ENCODE results near the gene PDLIM7. TPM values are rescaled to one million over a fixed set of nuclear protein-coding genes. Genes with fewer than 3 reads are reported as not detected.

The PDLIM7 gene
- total RNA-seq, 1 donor from 2014 or later: 358 TPM

DNA sequence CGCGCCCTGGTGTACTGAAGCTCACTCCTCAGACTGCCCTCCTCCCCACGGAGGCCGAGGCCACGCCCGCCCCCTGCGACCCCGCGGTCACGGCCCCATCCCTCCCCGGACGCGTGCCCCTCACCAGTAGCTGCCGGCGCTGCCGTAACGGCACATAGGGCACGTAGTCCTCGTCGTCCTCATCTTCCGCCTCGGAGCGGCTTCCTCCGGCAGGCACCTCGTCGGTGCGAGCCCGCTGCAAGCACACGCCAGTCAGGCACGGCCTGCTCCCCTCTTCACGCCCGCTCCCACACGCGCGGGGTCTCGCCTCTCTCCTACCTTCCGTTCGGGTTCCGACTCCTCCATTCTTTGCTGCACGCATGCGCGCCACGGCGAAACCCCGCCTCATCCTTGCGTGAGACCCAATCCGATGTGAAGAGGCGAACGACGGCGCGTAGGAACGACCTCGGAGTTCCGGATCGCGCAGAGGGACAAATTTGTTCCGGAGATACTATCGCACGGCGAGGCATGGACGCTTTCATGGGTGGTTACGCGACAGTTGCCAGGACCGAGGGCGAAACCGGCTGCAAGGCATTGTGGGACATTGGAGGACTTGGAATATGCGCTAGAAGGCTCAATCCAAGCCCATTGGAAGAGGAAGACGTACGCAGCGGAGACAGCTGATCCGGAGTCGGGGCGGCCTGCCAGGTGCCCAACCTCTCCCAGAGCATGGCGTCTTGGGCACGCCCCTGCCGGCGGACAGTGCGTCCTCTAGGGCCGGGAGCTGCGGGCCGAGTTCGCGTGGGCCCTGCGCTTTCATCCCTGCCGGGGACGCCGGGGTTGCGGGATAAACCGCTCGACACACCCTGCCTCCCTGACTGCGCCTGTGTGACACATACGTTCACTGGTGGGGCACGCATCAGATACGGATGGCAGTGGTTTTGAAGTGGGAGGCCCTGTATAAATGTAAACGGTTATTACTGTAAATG lies 19.5 kb upstream of the PDLIM7 start, which contains the start of gene DDX41:
TSS of gene DDX41 (minus strand) at position 361 of the 968 bp plus-strand sequence. CDS start at position 345, 16 bp downstream.
- H3K36me3 Mint-ChIP-seq (ENCODE audit: unreplicated experiment): peaks cover 27% of the 10 kb centered on the region
- peaks cover 33% of the 10 kb centered on the region for H3K4me1 Mint-ChIP-seq (ENCODE audit: unreplicated experiment)
- TF ChIP-seq, protein P1, sequence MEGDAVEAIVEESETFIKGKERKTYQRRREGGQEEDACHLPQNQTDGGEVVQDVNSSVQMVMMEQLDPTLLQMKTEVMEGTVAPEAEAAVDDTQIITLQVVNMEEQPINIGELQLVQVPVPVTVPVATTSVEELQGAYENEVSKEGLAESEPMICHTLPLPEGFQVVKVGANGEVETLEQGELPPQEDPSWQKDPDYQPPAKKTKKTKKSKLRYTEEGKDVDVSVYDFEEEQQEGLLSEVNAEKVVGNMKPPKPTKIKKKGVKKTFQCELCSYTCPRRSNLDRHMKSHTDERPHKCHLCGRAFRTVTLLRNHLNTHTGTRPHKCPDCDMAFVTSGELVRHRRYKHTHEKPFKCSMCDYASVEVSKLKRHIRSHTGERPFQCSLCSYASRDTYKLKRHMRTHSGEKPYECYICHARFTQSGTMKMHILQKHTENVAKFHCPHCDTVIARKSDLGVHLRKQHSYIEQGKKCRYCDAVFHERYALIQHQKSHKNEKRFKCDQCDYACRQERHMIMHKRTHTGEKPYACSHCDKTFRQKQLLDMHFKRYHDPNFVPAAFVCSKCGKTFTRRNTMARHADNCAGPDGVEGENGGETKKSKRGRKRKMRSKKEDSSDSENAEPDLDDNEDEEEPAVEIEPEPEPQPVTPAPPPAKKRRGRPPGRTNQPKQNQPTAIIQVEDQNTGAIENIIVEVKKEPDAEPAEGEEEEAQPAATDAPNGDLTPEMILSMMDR (IDR thresholded peaks at IDR 0.05): no peak
- H3K4me3 Mint-ChIP-seq (ENCODE audit: unreplicated experiment): peak within 1 kb of the TSS; percentile 97
- H3K9me3 Mint-ChIP-seq (ENCODE audit: unreplicated experiment): no peaks in the 10 kb centered on the region
- DNase-seq (ENCODE audit: extremely low spot score, unreplicated experiment): peak; percentile 98
- no peaks in the 10 kb centered on the region for H3K27me3 Mint-ChIP-seq (ENCODE audit: unreplicated experiment)
- peak within 1 kb of the TSS; percentile 90 for H3K27ac Mint-ChIP-seq (ENCODE audit: unreplicated experiment)

DNA sequence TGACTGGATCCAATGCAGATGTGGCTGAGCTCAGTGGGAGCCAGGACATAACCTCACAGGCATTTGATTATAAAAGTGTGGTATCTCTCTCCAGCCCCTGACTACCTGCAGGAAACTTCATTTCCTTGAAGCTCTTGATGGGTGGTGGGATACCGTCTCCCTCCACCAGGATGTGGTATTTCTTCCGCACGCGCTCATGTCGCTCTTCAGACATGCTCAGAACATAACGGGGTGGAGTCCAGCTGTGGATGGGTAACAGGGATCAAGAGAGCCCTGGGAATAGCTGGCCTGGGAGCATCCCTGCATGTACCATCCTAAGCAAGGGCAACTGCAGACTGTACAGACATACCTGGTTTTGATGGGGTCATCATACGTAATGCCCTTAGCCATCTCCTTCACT lies 18.2 kb upstream of the PDLIM7 start:
- H3K27ac Mint-ChIP-seq (ENCODE audit: unreplicated experiment): no peak overlapping the region
- no peaks in the 10 kb centered on the region for H3K27me3 Mint-ChIP-seq (ENCODE audit: unreplicated experiment)
- TF ChIP-seq, protein P1 (IDR thresholded peaks at IDR 0.05): no peak
- peak overlapping the region; percentile 97 for H3K4me3 Mint-ChIP-seq (ENCODE audit: unreplicated experiment)
- DNase-seq (ENCODE audit: extremely low spot score, unreplicated experiment): no peak
- H3K36me3 Mint-ChIP-seq (ENCODE audit: unreplicated experiment): peaks cover 25% of the 10 kb centered on the region
- peaks cover 32% of the 10 kb centered on the region for H3K4me1 Mint-ChIP-seq (ENCODE audit: unreplicated experiment)
- no peaks in the 10 kb centered on the region for H3K9me3 Mint-ChIP-seq (ENCODE audit: unreplicated experiment)

DNA sequence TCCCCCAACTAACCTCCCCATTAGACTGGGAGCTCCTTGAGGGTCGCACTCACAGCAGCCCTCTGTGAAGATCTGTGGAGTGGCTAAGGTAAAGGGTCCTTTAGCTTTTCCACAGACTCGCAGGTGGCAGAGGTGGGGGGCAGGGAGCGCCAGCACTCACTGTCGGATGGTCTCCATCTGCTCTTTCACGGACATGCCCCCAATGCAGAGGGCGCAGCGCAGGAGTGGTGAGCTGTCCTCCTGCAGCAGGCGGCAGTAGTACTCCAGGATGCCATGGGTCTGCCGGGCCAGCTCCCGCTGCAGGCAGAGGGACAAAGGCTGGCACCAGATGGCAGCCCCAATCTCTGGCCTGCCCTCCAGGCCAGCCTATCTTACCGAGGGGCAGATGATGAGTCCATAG lies 17.1 kb upstream of the PDLIM7 start:
- no peak overlapping the region for H3K4me3 Mint-ChIP-seq (ENCODE audit: unreplicated experiment)

DNA sequence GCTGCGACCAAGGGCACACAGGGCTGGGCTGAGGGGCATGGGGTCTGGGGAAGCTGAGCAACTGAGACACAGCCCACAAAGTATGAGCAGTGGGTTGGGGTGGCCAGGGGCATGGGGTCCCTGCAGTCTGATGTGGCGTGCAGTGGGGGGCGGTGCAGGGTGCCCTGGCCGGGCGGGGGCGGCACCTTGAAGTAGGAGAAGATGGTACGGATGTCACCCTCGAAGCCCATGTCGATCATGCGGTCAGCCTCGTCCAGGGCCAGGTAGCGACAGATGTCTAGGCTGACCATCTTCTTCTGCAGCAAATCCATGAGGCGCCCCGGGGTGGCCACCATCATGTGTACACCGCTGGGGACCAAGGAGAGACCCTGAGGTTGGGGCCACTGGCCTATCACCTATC lies 16.1 kb upstream of the PDLIM7 start:
- H3K4me1 Mint-ChIP-seq (ENCODE audit: unreplicated experiment): peaks cover 21% of the 10 kb centered on the region

More for the DNA sequence above, 17.1 kb upstream of the PDLIM7 start:
- TF ChIP-seq, protein P1 (IDR thresholded peaks at IDR 0.05): no peak
- Mint-ChIP-seq H3K9me3 (ENCODE audit: unreplicated experiment) (no peaks in the 10 kb centered on the region), H3K27ac (ENCODE audit: unreplicated experiment) (no peak overlapping the region), H3K4me1 (ENCODE audit: unreplicated experiment) (peaks cover 25% of the 10 kb centered on the region), H3K36me3 (ENCODE audit: unreplicated experiment) (peaks cover 20% of the 10 kb centered on the region), H3K27me3 (ENCODE audit: unreplicated experiment) (no peaks in the 10 kb centered on the region)
- no peak for DNase-seq (ENCODE audit: extremely low spot score, unreplicated experiment)

More for the DNA sequence above, 16.1 kb upstream of the PDLIM7 start:
- H3K27ac Mint-ChIP-seq (ENCODE audit: unreplicated experiment): no peak overlapping the region
- peaks cover 20% of the 10 kb centered on the region for H3K36me3 Mint-ChIP-seq (ENCODE audit: unreplicated experiment)
- H3K27me3 Mint-ChIP-seq (ENCODE audit: unreplicated experiment): no peaks in the 10 kb centered on the region
- TF ChIP-seq, protein P1 (IDR thresholded peaks at IDR 0.05): no peak
- no peak overlapping the region for H3K4me3 Mint-ChIP-seq (ENCODE audit: unreplicated experiment)
- DNase-seq (ENCODE audit: extremely low spot score, unreplicated experiment): no peak
- no peaks in the 10 kb centered on the region for H3K9me3 Mint-ChIP-seq (ENCODE audit: unreplicated experiment)
